Measurements from ENCODE around the gene NINL.
"Not testable (repeated sequence)": the region's sequence is repeated elsewhere in the genome, so short reads cannot be mapped to it uniquely, and the experiment has no call there.

The NINL gene

DNA sequence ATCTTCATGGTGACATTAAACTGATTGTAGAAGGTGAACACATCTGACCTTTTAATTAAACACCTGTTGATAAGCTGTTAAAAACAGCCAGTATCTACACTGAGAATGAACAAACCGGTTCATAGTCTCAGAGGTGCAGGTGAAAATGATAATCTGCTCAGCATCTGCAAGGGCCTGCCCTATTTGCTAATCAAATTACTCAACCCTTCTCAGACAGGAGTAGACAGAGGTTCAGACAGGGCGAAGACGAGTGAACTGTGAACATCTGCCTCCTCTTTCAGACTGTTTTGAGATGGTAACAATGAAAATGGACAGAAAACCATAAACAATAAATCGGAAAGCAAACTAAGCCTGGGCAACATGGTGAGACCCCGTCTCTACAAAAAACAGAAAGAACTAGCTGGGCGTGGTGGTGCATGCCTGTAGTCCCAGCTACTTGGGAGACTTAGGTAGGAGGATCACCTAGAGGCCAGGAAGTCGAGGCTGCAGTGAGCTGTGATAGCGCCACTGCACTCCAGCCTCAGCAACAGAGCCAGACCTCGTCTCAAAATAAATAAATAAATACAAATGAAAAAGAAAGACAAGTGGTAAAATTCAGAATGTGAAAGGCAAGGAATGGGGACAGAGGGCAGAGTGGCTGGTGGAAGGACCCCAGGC is 55.9 kb downstream of the NINL start:
- DNase-seq: no peak

GRCh38 chr20:25527949-25528348 is 57.4 kb downstream of the NINL start:
- no peak for DNase-seq

DNA sequence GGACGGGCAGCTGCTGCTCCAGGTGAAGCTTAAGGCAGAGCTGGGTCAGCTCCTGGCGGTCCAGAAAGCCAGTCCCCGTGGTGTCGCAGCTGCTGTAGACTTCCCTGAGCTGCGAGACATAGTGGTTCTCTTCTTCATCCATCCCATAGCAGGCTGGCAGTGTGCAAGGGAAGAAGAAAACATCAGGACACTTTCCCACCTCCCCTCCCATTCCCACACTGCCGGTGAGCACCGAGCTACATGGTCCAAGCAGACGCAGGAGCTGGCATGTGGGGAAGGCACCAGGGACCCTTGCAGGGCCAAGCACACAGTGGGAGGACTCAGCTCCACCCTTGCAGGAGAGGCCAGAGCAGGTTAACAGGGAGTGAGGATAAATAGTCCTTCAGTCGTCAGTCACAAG is 58.9 kb downstream of the NINL start:
- no peak for DNase-seq

DNA sequence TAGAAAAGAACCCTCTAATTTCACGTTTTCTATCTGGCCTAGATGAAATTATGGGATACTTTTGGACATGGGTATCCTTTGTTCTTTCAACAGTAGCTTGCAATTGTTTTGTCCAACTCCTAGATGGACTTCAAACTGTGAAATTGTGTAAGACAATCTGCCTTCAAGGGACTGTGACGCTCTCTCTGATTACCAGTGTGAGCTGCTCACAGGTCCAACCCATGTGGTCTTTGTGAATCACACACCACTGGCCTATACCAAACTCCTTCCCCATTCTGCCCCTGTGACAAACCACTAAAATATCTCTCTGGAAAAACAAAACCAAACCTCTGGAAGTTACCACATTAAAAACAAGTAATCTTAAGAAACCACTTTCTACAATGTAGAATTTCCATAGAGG is 59.5 kb downstream of the NINL start:
- no peak for DNase-seq

GRCh38 chr20:25525295-25525694 is 60.0 kb downstream of the NINL start:
- DNase-seq: no peak

DNA sequence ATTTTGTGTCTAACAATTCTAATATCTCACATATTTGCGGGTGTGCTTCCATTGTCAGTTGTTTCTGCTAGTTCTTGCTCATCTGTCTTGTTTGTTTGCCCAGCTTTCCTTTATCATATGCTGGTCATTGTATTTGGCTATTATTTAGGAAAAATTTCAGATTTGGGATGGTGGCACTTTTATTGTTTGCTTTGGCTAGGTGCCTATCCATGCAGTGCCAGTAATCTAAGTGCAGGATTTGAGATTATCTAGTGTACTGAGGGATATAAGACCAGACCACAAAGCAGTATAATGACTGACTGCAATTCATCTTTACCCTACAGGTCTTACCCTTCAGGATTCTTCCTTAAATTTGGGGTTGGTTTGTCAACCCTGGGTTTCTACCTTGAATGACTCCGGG is 63.9 kb downstream of the NINL start:
- no peak for DNase-seq

GRCh38 chr20:25517124-25517523 is 68.2 kb downstream of the NINL start:
- no peak for DNase-seq

DNA sequence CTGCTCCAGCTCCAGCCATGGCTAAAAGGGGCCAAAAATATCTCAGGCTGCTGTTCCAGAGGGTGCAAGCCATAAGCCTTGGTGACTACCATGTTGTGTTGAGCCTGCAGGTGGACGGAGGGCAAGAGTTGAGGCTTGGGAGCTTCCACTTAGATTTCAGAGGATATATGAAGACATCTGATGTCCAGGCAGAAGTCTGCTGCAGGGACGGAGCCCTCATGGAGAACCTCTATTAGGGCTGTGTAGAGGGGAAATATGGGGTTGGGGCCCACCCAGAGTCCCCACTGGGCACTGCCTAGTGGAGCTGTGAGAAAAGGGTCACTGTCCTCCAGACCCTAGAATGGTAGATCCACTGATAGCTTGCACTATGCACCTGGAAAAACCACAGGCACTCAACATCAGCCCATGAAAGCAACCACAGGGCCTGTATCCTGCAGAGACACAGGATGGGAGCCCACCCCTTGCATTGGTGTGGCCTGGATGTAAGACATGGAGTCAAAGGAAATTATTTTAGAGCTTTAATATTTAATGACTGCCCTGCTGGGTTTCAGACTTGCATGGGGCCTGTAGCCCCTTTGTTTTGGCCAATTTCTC is 70.5 kb downstream of the NINL start:
- DNase-seq: no peak

GRCh38 chr20:25514195-25514594 is 71.1 kb downstream of the NINL start:
- DNase-seq: no peak

DNA sequence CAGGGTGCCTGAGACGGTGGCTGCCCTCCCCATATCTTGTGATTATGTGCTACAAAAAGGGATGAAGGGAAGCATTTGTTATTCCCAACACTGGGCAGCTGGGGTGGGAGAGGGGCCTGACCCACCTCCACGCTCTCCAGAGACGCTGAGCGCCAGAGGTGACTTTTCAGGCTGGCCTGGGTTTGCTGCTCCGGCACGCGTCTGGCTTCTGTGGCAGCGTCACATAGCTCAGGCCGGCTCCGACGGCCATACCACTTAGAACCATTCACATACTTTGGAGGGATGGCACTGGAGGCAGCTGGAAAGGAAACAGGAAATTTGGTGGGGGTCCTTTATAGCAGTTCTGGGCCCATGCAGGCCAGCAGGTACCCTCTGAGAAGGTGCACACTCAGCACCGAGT is 72.6 kb downstream of the NINL start:
- no peak for DNase-seq

- DNase-seq: no peak
Measured at GRCh38 chr20:25511183-25511582, 74.1 kb downstream of the NINL start.

- DNase-seq: no peak
Measured at GRCh38 chr20:25510721-25511120, 74.6 kb downstream of the NINL start.

DNA sequence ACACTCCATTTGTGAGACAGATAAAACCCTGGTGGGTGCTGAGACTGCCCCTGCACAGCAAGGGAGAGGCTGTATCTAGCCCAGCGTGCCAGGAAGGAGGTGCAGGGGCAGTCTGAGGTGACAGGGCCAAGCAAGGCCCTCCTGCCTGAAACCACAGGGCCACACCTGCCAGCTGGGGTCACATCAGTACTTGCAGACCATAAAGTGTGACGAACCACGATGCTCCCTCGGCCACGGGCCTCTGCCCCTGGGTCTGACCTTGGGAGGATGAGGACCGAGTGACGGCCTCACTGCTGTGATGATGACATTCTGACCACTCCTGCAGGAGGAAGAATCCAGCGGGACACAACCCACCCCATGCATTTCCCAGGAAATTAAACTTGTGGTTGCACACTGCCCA is 75.1 kb downstream of the NINL start:
- DNase-seq: no peak

DNA sequence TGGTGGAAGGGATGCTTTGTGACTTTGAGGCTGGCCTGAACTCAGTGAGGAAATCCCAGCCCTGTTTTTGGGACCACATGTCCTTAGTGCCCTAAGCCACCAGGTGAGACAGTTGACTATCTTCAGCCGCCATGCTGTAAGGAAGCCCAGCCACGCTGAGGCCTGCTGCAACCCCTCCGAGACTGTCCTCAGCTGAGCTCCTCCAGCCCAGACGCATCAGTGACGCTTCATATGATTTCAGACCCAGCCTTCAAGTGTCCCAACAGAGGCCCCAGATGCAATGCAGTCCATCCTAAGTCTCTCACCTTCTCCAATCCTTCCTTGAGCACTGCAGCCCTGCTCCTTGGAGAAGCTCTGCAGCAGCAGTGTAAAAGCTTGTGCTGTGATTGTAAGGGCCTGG is 76.2 kb downstream of the NINL start:
- DNase-seq: no peak

DNA sequence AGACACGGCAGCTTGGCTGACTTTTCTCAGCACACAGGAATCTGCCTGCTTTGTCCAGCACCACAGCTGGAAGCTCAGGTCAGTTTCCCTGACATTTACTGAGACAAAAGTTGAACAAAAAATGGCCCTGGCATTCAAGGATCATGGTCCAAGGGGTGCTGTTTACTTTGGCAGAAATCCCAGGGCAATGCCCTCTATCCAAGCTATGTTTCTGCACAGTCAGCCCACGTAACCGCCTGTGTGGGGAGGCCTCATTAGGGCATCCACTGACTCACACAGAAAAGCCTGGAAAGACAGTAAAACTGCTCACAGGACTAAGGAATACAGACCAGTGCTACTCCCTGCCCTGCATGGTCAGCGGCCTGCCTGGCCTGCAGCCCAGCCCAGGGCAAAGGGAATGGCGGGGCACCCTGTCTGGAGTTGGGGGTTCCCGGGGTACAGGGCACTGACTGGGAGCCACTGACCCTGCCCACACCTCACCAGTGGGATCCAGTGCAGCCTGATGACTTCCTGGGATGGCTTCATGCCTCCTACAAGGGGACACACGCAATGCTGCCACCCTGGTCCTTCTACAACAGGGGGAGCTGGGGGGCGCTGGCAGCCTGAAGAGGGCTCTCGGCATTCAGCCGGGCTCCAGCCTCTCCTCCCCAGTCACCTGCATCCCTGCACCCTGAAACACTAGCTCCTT is 77.1 kb downstream of the NINL start:
- DNase-seq: no peak

GRCh38 chr20:25507385-25508082 is 77.8 kb downstream of the NINL start:
- DNase-seq: no peak

- DNase-seq: no peak
Measured at GRCh38 chr20:25504366-25505135, 80.8 kb downstream of the NINL start.

GRCh38 chr20:25503936-25504335 is 81.4 kb downstream of the NINL start:
- no peak for DNase-seq

DNA sequence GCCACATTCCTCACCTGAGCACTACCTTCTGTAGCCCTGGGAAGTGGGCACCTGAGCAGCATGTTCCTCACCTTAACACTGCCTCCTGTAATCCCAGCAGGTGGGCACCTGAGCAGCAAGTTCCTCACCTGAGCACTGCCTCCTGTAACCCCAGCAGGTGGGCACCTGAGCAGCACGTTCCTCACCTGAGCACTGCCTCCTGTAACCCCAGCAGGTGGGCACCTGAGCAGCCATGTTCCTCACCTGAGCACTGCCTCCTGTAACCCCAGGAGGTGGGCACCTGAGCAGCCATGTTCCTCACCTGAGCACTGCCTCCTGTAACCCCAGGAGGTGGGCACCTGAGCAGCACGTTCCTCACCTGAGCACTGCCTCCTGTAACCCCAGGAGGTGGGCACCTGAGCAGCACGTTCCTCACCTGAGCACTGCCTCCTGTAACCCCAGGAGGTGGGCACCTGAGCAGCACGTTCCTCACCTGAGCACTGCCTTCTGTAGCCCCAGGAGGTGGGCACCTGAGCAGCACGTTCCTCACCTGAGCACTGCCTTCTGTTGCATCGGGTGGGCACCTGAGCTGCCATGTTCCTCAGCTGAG is 82.2 kb downstream of the NINL start:
- DNase-seq: not testable (repeated sequence)

DNA sequence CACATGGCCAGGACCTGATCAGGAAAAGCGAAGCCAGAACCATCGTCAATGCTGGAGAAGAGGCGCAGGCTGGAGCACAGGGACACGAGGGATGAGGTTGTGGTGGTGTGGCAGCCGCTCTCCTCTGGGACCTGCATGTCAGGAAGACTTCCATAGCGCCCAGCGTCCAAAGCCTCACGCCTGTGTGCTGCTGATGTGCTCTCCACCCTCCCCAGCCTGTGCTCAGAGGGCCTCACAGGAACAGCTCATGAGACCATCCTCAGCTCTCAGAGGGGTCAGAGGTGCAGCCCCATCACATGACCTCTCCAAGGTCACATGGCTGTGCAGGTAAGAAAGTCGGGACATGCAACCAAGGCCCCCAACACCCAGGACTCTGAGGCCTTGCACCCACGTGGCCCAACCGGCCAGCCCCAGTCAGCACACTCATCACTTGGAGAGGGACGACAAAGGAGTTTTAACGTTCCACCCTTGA is 84.4 kb downstream of the NINL start:
- no peak for DNase-seq

DNA sequence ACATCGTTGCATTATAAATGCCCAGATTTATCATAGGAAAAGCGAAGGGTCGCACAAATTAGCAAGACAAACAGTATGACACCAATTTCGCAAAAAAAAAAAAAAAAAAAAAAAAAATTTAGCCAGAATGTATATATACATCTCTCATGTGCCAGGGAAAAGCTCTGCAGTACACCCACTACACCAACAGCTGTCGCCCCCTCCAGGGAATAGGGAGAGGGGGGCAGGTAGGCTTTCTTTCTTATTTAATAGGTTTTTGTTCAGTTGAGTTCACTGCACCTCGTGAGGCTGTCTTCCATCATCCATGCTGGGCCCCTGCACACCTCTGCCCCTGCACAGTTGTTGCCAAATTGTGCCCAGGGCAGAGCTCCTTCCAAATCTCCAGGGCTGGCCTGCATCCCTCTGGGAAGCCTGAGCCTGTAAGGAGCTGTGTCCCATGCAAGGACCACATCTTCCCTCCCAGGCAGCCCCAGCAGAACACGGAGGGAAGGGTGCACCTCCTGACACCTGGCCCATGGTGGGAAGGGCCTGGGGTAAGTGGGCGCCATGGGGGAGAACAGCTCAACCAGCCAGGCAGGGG is 85.4 kb downstream of the NINL start:
- no peak for DNase-seq

GRCh38 chr20:25499031-25499430 is 86.3 kb downstream of the NINL start:
- no peak for DNase-seq
